Tibial nerve (tissue), 3 donors: ENCODE results near the gene PAX8.

Experiments
- CTCF ChIP-seq, 5 experiments: fragments of 200-600 bp in 3 of 5; fragments of 450-650 bp in 2 of 5; sonication (generic) in 3 of 5; IDR thresholded peaks; one replicate each; pipeline ENCODE4 v1.5.1; 2016 to 2019; ENCODE audit warnings: antibody characterized with exemption in 5 of 5, mild to moderate bottlenecking in 3 of 5, moderate library complexity in 2 of 5
- POLR2A ChIP-seq, 2 donors: fragments of 450-650 bp; IDR thresholded peaks; one replicate each; pipeline ENCODE4 v1.6.1; 2017; ENCODE audit warnings: antibody characterized with exemption in 2 of 2, mild to moderate bottlenecking in 2 of 2, moderate library complexity in 2 of 2

DNA sequence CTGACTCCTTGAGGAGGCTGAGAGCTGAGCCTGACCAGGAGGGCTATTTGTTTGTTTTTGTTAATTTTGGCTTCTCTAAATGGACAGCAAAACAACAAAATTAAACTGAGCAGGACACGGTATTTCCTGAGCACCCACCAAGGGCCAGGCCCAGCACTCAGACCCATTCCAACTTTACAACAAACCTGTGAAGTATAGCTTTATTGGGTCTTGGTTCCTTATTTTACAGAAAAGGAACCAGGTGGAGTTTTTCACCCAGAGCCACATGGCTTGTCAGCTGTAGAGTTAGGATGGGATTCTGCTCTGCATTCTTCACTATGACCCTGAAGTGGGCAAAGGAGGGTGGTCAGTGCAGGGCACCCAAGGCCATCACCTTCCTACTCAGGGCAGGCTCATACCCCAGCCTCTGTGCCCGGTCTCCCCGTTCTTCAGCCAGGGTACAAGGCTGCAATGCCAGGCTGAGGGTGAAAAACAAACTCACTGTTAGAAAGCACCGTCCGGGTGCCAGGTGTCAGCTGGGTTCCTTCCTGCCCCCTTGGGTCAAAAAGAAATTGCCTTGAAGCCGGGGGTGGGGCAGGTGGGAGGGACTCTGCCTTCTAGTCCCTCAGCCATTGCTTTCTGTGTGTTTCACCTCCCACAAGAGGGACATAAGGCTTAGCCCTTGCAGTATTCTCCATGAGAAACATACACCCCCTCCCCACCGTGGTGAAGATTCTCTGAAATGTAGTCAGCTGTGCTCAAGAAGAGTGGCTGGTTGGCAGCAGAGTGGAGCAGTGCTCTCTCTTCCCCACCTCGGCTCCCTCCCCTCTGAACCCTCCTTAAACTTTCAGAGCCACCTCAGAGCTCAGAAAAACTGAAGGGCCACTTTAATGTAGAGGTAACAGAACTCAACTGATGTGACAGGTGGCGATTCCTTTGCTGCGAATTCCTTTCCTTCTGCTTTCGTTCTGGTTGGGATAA lies 102.7 kb downstream of the PAX8 start:
- TF ChIP-seq CTCF (IDR thresholded peaks at IDR 0.05), result no peak
- no peak for TF ChIP-seq POLR2A (IDR thresholded peaks at IDR 0.05)
